Amniotic epithelial cell (primary cell): ENCODE data around the gene RNU6-1.
A peak's percentile ranks its signal among the peaks of the same experiment; 100 is the strongest.

Experiments
- DNase-seq: peaks from one replicate; pipeline ENCODE4 v3.0.0-alpha.2; 2010; ENCODE audit warnings: low read depth

The RNU6-1 gene

DNA sequence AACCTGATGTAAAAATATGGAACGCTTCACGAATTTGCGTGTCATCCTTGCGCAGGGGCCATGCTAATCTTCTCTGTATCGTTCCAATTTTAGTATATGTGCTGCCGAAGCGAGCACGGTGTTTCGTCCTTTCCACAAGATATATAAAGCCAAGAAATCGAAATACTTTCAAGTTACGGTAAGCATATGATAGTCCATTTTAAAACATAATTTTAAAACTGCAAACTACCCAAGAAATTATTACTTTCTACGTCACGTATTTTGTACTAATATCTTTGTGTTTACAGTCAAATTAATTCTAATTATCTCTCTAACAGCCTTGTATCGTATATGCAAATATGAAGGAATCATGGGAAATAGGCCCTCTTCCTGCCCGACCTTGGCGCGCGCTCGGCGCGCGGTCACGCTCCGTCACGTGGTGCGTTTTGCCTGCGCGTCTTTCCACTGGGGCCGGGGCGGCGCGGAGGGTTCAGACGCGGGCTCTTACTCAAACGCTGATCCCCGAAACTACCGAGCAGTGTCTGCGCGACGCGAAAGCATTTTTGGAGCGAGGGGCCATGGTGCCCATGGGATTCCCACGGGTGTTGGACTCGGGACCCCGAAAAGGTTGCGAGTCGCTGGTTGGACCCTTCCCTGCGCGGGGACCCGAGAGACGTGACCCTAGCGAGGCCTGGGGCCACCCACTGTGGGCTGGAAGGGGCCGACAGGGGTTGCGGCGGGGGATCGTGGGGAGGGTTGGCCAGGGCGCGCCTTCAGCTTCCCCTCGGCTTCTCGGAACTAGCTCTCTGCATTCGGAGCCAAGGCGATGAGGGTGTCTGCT, at the start of gene RNU6-1:
RNU6-1 (minus strand) TSS at position 117 of the 820 bp plus-strand sequence.
- peak; percentile 90 for DNase-seq

DNA sequence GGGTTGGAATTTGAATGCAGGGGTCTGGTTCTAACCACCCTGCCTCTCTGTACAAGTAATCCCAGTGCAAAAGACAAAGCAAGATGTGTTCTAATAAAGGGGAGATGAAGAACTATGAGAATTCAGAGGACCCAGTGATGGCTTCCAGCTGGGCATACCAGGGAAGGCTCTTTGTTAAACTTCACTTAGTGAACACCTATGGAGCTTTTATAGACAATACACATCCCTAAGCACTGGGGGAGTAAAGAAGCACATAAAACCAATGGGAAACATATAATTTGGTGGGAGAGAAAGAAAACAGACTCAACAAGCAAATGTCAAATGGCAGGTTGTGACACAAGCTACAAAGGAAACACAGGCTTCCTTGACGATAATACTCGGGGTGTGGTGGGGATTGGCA, 47.9 kb upstream of the RNU6-1 start:
- DNase-seq = no peak

DNA sequence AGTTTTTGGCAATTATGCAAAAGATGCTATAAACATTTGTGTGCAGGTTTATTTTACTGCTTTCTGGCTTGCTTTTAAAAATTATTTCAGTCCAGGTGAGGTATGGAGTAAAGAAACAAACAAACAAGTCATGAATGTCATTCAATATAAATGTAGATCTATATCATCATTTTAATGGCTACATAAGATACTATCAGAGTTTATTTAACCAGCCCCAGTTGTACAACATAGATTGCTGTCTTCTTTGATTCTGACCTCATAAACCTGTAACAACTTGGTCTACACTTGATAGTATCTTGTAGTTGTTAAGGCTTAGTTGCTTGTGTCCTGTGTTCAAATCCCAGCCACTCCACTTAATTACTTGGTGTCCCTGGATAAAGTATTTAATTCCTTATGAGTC, 46.0 kb upstream of the RNU6-1 start:
- no peak for DNase-seq

DNA sequence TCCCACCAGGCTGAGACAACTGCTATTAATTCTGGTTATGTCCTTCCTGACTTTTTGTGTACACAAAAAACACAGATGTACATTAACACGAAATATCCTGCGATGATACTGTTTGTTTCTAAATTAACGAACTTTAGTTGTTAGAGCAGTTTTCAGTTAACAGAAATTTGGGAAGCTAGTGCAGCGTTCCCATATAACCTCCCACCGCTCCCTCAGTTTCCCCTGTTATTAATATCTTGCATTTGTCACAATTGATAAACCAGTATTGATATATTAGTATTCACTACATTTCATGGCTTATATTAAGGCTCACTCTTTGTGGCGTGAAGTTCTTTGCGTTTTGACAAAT, 45.3 kb upstream of the RNU6-1 start:
- no peak for DNase-seq

DNA sequence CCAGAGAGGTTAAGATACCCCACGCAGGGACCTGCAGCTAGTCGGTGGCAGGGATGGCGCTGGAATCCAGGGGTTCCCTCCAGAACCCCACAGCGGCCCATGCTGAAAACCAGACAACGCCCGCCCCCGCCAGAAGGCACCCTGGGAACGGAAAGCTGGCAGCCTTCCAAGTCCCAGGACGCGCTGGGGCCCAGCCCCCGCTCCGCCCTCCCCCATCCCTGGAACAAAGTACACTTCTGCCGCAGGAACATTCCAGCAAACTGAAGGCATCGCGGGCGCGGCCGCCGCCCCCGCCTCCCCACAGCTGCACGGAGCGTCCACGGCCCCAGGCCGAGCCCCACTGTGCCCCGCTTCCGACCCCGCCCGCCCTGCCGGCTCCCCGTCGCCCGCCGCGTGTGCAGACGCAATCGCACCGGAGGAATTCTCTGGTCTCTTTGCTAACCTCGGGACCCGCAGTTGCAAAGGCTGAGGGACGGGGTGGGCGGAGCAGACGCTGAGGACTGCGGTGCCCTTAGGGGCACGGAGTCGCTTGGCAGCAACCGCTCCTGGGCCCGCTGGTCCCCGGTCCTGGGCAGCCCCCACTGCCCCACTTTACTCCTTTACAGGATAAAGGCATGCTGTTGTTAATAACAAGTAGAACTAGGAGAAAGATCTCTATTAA, 44.8 kb upstream of the RNU6-1 start:
- peak; percentile 93 for DNase-seq

DNA sequence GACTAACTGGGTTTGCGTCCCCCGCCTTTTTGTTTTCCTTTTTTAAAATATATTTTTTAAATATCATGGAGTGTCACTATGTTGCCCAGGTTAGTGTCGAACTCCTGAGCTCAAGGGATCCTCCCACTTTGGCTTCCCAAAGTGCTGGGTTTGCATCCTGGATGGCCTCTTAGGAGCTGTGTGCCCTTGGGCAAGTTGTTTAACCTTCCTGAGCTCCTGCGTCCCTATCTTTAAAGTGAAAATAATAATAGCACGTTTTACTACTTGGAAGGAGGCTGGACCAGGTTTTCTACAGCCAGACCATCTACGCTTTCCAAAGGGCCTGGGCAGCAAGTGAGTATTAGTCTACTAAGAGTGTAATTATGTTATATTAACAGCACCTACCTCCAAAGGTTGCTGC, 44.2 kb upstream of the RNU6-1 start:
- no peak for DNase-seq

DNA sequence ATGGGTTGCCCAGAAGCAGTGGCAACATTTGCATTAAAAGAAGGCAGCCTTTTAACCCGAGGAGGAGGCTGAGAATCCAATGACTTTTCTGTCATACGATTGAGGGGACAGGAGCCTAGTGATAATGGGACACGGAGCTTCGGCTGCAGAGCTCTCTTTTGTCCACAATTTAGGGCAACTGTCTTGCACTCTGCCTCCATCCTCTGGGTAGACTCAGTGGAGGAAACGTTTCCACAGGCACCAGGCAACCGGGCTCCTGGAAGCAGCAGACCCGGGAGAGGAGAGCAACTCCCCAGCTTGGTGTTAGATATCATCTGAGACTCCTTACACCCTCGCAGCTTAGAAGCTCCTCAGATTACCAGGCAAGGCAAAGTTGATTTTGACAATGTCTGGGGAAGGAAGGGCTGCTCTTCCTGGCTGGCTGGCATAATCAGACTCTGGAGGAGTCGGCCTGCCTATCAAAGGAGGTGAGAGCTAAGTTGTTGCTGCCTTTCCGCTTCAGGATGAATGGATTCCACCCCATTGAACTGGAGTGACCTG, 43.5 kb upstream of the RNU6-1 start:
- DNase-seq = peak; percentile 23

DNA sequence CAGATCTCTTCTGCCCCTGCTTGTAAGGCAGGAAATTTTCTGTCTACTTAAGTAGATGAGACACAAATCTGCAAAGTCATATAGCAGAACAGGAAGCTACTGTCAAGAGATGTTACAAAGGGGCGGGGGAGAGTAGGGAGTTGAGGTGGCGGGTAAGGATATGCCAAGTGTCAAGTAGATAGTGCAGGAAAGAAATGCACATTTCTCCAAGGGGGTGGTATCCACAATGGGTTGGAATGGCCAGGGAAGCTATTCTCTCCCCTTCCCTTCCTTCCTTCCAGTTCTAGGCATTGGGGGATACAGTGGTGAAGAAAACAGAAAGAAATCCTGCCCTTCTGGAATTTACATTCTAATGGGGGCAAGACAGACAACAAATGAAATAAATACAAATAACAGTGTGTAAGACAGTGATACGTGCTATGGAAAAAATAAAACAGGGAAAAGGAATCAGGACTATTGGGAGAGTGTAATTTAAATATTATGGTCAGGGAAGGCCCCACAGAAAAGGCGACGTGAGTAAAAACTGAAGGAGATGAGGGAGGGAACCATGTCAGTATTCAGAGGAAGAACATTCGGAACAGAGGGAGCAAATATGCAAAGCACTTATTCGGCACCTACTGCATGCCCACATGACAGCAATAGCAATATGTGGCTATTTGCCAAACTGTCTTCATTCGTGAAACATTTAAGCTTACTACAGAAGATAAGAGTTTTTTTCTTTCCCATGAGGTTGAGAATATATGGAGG, 42.8 kb upstream of the RNU6-1 start:
- peak; percentile 58 for DNase-seq

DNA sequence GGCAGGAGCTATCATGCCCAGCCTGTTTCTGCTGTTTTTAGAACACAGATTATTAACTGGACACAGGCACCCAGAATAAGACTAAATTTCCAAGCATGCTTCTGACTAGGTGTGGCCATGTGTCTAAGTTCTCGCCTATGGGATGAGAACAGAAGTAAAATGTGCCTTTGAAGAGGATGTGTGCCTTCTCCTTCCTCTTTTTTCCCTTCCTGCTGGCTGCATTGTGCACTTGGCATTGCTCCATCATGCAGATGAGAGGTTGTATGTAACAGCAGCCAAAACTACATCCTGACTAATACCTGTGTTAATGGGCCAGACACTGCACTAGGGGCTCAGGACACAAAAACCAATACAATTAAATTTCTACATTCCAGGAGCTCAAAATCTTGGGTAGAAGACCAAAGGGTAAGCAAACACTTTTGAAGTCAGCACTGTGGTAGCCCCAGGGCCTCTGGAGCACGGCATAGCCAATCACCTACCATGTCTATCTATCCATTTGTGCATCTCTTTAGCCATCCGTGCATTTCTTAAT, 40.9 kb upstream of the RNU6-1 start:
- no peak for DNase-seq

DNA sequence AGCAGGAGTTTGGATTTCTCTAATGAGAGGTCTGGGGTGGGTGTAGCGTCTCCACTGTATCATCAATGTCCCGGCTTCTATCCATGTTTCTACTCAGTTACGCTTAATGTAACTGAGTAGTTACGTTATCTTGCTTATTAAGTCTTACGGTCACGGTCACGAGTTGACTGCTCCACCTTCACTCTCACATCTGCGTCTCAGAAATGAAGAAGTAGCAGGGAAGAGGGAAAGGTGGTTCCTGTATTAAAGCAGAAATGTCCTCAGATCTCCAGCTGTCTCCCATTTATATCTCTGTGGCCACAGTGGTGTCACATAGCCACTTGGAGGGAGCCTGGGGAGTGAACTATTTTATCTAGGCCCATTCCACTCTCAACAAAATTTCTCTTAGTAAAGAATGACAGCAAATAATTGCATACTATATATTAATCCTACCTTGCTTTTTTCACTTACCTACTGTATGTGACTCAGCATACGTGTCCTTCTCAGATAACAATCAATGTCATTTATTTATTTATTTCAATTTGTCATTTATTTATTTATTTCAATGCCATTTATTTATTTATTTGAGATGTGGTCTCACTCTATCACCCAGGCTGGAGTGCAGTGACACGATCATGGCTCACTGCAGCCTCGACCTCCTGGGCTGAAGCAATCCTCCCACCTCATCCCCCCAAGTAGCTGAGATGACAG, 39.7 kb upstream of the RNU6-1 start:
- no peak for DNase-seq

DNA sequence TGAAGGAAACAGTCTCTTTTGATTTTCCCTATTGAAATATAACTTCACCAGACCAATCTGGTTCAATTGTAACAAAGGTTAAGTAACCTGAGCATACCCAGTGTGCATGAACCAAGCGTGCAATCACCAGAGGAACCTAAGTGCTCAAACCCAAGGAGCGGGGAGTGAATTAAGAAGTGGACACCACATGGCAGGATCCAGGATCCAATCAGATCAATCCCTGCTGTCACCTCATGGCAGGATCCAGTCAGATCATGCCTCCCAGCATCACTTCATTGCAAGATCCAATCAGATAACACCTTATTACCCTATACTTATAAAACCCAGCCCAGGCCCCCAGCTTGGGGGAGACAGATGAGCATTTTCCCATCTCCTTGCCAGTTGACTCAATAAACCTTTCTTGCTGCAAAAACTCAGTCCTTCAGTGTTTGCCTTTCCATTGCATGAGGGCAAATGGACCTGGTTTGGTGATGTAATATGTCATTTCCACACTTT, 38.9 kb upstream of the RNU6-1 start:
- DNase-seq = no peak

DNA sequence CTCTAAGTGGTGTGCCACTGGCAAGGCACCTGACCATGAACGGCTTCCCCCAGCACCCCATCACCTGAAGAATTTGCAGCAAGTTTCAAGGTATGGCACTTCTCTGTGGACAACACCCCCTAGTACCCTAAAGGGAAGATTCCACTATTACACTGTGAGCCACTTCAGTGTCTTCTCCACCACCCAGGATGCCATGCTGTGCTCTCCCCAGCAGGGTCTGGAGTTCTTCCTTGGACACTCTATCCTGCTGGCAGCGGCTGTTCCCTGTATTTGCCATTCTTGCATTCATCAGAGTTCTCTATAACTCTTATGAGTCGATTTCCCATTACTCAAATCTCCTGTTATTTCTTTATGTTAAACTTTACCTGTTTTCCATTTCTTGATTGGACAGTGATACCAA, 33.9 kb upstream of the RNU6-1 start:
- DNase-seq = no peak

DNA sequence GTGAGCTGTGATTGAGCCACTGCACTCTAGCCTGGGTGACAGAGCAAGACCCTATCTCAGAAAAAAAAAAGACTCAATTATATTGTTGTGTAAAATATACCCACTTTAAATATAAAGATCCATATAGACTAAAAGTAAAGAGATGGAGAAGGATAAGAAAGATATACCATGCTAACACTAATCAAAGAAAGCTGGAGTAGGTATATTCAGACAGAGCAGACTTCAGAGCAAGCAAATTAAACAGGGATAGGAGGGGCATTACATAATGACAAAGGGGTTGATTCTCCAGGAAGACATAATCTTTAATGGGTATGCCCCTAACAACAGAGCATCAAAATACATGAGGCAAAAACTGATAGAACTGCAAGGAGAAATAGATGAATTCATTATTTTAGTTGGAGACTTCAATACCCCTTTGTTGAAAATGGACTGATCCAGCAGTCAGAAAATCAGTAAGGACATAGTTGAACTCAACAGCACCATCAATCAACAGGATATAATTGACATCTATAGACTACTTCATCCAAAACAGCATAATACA, 31.1 kb upstream of the RNU6-1 start:
- DNase-seq = no peak

DNA sequence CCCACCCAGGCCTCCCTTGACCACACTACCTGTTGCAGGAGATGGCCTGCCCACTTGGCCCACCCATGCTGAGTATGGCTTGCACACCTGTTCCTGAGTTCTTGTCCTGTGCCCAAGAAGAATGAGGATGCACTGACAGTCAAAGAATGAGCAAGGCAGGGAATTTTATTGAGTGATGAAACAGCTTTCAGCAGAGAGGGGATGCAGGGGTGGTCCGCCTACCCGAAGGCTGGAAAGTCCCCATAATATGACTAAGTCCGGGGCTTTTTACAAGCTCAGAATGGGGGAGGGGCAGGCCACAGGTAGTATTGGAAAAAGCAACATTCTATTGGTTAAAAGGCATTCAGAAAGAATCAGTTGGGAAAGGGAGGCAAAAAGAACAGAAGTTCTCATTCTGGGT, 29.9 kb upstream of the RNU6-1 start:
- no peak for DNase-seq

DNA sequence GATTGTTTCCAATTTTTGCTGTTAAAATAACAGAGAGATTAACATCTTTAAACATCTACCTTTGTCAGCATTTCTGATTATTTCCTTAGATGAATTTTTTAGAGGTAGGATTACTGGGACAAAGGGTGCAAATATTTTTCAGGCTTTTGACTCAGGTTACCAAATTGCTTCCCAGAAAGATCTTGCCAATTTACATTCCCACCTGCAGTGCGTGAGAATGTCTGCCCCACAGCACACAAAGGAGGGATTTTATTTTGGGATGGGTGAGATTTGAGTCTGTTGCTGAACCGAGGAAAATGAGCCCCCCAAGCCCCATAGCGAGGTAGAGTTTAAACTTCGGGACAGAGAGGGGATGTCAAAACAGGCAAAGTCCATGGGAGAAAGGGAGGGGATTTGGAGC, 25.9 kb upstream of the RNU6-1 start:
- DNase-seq = no peak

DNA sequence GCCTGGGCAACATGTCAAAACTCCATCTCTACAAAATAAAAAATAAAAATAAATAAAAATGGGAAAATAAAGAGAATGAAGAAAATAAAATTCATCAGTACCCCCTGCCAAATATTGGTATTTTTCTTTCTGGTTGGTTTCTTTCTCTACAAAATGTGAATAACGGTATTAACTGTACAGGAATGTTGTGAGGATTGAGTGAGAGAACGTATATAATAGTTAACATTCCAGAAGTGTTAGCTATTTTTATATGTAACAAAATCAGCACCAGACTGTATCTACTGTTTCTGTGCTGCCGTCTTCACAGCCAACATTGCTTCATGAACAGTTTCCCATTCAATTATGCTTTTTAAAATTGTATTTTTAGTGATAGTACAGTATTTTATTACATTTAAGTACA, 25.5 kb upstream of the RNU6-1 start:
- DNase-seq = no peak

DNA sequence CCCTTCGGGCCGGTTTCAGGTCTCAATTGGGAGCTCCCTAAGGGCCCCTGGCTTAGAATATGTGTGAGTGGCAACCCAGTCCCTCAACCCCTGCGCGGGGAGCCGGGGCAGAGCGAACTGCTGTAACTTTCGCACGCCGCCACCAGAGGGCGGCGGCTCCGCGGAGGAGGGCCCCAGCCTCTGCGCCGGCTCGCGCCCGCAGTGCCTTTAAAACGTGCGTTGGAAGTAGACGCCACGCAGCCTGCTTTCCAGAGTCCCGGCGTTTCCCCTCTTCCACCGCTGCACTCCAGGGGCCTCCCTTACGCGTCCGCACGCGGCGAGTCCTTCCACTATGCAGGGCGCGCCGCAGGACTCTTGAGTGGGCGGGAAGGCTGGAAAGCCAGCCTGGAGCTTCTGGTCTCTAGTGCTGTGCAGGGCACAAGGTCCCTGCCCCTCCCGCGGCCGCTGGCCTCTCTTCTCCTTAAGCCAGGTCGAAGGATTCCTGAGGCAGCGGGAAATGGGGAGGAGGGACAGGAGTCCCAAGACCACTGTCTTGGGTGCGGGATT, 23.7 kb upstream of the RNU6-1 start:
- DNase-seq = peak; percentile 70

DNA sequence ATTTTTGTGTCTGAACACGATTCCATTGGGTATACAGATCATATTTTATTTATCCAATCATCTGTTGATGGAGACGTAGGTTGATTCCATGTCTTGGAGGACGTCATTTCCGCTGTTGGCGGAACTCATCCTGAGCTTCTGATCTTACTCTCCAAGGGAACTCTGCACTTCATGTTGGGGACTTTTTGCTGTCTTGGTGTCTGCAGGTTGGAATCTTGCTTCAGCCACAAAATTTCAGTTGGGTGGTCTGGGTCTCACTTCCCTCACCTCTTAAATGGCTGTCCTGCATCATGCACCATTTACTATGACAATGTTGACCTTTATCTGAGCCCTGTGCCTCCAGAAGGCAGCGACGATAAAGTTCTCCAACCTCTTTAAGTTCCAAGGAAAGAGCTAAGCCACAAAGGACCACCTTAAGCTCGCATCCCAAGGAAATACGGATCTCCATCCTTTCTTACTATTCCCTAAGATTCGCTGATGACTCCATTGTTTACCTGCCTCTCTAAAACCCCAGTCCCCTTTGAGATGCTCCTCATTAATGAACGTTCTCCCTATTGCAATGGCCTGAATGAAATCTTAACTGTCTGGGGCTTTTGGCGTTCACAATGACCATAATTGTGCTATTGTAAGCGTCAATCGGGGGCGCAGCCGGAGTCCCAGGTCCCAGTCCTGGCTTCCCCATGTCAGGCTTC, 23.1 kb upstream of the RNU6-1 start:
- DNase-seq = no peak

DNA sequence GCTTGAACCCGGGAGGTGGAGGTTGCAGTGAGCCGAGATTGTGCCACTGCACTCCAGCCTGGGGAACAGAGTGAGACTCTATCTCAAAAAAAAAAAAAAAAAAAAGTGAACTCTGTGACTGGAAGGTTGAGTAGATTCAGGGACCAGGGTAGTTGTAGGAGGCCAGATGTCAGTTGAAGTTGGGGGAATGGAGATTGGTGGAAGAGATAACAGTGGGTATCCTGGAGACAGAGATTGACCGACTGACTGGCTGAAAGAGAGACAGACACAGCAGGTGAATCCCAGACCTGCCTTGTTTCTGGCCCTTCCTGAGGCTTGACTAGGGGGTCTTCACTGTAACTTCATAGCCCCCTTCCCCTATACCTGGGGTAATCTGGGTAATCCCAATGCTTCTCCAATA, 22.1 kb upstream of the RNU6-1 start:
- no peak for DNase-seq

DNA sequence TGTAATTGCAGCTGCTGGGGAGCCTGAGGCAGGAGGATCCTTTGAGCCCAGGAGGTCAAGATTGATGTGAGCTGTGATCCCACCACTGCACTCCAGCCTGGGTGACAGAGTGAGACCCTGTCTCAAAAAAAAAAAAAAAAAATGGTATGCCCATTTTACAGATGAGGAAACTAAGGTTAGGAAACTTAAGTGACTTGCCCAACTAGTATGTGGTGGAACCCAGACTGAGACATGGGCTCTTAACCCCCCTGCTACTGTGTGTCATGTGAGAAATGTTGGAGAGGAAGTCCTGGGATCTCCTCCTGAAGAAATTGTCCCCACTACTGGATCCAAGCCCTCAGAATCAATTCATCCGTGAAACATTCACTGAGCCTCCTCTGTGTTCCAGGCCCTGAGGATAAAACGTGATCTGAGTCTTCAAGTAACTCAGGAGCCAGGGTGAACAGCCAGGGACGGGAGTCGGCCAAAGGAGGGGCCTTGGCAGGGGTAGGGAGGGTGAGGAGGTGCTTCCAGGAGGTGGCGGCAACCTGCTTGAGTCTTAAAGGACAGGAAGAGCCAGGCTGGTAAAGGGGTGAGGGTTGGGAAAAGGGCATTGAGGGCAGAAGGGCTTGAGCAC, 19.6 kb upstream of the RNU6-1 start:
- DNase-seq = no peak
